ENCODE measurements around the gene NRDE2.

GRCh38 chr14:90295870-90296516 is 35.7 kb downstream of the NRDE2 start:
- TF ChIP-seq CTCF (IDR thresholded peaks at IDR 0.05) (no peak), USF2 (CRISPR knock-in tag; IDR thresholded peaks at IDR 0.05) (no peak)
